ENCODE results near the gene SMG6.

Gene SMG6

GRCh38 chr17:2070241-2071023 lies 233.2 kb downstream of the SMG6 start:
- DNase-seq, result no peak

DNA sequence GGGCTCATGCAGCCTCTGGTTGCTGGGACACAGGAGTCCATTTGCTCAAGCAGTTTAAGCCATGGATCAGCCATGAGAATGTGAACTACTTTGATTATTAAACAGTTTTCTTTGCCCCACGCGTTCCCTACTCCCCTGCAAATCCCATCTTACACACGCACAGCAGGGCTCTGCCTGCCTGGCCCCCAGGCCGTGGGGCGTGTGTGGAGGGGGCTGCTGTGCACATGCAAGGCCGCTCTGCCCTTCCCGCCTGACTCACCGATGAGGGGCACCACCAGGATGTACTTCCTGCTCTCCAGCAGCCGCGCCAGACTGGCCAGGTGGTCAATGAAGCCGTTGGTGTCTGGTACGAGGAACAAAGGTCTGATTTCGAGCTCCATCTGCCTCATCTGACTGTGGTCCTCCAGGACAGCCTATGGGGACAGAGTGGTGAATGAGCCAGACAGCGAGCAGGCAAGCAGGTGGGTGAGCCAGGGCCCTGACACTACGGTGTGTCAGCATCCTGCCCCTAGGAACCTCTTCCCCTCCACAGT lies 235.0 kb downstream of the SMG6 start:
- DNase-seq, result no peak

DNA sequence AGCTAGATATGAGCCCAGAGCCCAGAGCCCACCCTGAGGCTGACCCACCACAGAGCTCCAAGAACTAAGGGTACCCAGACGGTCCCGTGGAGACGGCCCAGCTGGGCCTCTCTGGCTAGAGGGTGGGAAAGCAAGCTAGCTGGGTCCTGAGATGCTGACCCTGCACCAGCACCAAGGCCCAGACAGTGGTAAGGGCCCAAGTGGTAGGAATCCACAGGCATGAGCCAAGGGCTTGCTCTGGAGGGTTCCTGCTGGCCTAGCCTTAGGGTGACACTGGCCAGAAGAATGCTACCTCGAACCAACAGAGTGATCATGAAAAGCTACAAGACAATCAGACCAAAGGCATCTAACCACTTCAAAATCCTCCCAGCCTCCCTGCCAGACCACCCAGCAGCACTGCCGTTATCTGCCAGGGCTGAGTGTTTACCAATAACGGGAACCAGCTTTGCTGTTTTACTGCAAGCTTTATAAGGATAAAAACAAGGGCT lies 235.5 kb downstream of the SMG6 start:
- DNase-seq, result no peak

GRCh38 chr17:2067608-2068024 lies 236.0 kb downstream of the SMG6 start:
- DNase-seq, result no peak

DNA sequence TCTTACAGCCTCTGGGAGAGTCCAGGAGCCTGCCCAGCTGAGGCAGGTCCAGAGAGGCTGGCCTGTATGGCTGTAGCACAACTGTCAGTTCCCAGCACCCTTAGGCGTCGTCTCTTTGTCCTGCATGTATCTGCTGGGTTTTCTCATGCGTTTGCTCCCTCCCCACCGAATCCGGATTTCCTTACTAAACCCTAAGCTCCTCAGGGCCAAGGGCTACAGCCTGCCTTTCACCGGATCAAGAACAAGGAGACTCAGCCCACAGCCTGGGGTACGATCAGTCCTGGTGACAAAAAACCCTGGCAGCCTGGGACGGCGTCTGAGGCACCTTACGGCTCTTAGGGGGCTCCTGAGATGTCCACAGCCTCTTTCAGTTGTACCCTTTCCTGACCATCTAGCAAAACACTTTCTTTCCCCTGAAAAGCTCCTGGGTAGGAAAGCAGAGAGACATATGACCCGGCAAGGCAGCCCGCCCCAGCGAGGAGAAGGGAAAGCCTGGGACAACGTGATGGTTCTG lies 236.5 kb downstream of the SMG6 start:
- no peak for DNase-seq

- no peak for DNase-seq
Measured at GRCh38 chr17:2065949-2066400, 237.6 kb downstream of the SMG6 start.

- DNase-seq, result peak; percentile 45 to 51
Measured at GRCh38 chr17:2064980-2065785, 238.4 kb downstream of the SMG6 start.

DNA sequence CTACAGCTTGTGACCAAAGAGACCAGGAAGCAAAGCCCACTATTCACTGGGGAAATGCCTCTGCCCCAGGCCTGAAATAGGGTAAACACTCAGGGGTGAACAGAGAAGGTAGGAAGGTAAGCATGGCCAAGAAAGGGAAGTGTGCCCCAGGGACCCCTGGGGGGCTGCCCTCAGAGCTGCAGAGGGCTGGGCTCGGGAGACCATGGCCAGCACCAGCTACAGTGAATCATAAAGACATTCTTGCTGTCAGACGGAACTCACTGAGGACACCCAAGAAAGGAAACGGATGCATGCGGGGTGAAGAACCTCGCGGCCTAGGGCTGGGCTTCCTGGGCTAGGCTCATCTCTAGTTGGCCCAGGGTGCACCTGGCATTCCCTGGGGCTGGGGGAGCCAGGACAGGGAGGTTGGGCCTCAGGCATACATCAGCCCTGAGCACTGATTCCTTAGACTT lies 239.0 kb downstream of the SMG6 start:
- DNase-seq, result no peak

DNA sequence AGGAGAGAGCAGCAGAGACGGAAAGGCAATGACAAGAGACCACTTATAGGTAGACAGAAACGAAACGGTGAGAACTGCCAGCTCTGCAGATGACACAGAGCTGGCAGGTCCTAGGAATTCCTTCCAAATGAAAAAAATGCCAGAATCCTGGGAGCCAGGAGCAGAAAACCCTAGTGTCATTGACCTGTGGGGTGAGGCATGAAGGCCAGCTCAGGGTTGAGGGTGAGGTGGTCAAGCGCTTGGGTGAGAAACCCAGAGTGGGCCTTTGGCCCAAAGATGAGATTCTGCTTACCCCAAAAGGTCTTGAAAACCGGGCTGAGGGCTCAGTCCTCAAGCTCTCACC lies 239.5 kb downstream of the SMG6 start:
- no peak for DNase-seq

- no peak for DNase-seq
Measured at GRCh38 chr17:2063261-2064146, 240.1 kb downstream of the SMG6 start.

GRCh38 chr17:2062571-2063183 lies 240.9 kb downstream of the SMG6 start:
- DNase-seq, result no peak

DNA sequence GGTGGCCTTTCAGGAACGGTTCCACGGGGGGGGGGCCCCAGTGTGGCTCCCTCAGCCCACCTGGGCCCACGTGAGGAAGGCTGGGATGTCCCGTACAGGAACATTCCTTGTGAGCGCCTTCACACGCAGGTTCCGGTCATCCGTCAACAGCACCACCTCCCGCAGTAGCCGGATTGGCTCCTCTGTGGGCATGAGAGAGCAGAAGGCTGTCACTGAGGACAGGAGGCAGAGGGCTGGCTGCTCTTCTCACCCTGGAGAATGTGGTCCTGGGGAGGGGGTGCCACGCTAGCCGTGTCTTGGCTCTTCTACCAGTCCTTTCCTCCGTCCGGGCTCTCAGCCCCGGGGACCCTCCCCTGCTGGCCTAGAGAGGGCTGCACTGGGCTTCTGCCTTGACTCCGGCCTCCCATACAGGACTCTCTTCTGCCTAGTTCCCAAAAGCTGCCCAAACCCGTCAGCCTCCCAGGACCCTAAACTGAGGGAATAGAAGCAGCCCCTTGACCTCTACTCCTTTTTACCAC lies 242.1 kb downstream of the SMG6 start:
- no peak for DNase-seq

DNA sequence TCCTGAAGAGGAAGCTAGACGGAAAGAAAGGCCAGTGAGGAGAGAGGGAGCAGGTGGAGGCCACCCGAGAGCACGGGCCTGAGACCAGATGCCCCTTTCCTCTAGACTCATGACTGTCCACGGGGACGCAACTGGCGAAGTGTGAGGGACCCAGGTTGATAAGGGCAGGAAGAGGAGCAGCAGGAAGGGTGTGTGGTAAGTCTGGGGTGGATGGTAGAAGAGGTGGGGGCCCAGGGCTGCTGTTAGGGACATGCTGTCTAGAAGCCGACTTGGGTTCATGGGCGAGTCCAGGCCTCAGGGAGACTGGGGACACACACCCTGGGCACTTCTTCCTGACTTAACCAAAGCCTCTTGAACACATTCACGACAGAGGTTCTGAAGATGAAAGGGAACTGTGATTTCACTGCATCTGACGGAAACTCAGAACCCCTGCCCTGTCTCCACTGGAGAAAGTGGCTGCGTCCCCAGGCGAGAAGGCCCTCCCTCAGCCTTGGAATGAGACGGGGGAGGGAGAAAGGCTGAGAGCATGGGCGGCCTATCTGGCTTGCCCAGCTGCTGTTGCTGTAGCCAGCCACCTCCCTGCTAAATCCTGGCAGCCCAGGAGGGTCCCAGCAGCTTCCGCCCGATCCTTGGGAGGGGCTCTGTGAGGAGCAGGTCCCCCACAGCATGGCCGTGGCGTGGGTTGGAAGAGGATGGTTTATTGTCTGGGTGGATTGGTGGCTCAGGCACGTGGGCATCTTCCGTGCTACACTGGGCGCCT lies 242.7 kb downstream of the SMG6 start:
- no peak for DNase-seq

- DNase-seq, result no peak
Measured at GRCh38 chr17:2060385-2060658, 243.3 kb downstream of the SMG6 start.

GRCh38 chr17:2059547-2060384 lies 243.8 kb downstream of the SMG6 start:
- DNase-seq, result no peak

- DNase-seq, result peak; percentile 57 to 60
Measured at GRCh38 chr17:2058586-2059546, 244.7 kb downstream of the SMG6 start.

DNA sequence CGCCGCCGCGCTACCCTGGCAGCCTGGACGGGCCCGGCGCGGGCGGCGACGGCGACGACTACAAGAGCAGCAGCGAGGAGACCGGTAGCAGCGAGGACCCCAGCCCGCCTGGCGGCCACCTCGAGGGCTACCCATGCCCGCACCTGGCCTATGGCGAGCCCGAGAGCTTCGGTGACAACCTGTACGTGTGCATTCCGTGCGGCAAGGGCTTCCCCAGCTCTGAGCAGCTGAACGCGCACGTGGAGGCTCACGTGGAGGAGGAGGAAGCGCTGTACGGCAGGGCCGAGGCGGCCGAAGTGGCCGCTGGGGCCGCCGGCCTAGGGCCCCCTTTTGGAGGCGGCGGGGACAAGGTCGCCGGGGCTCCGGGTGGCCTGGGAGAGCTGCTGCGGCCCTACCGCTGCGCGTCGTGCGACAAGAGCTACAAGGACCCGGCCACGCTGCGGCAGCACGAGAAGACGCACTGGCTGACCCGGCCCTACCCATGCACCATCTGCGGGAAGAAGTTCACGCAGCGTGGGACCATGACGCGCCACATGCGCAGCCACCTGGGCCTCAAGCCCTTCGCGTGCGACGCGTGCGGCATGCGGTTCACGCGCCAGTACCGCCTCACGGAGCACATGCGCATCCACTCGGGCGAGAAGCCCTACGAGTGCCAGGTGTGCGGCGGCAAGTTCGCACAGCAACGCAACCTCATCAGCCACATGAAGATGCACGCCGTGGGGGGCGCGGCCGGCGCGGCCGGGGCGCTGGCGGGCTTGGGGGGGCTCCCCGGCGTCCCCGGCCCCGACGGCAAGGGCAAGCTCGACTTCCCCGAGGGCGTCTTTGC lies 245.6 kb downstream of the SMG6 start:
- DNase-seq, result no peak

DNA sequence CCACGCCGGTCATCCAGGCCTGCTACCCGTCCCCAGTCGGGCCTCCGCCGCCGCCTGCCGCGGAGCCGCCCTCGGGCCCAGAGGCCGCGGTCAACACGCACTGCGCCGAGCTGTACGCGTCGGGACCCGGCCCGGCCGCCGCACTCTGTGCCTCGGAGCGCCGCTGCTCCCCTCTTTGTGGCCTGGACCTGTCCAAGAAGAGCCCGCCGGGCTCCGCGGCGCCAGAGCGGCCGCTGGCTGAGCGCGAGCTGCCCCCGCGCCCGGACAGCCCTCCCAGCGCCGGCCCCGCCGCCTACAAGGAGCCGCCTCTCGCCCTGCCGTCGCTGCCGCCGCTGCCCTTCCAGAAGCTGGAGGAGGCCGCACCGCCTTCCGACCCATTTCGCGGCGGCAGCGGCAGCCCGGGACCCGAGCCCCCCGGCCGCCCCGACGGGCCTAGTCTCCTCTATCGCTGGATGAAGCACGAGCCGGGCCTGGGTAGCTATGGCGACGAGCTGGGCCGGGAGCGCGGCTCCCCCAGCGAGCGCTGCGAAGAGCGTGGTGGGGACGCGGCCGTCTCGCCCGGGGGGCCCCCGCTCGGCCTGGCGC lies 246.3 kb downstream of the SMG6 start:
- DNase-seq, result no peak
